HG03460 (cell line): ENCODE data around the gene MPND.
"Not testable (repeated sequence)": the region's sequence is repeated elsewhere in the genome, so short reads cannot be mapped to it uniquely, and the experiment has no call there.

Source experiments
- ATAC-seq: cut with Tn5 transposase; IDR thresholded peaks from one replicate; pipeline ENCODE4 v1.9.1; 2021; ENCODE audit not compliant: unreplicated experiment

The MPND gene

GRCh38 chr19:4345342-4346019 lies 2.1 kb downstream of the MPND start:
- no peak for ATAC-seq

GRCh38 chr19:4346020-4346383 lies 2.6 kb downstream of the MPND start:
- no peak for ATAC-seq

DNA sequence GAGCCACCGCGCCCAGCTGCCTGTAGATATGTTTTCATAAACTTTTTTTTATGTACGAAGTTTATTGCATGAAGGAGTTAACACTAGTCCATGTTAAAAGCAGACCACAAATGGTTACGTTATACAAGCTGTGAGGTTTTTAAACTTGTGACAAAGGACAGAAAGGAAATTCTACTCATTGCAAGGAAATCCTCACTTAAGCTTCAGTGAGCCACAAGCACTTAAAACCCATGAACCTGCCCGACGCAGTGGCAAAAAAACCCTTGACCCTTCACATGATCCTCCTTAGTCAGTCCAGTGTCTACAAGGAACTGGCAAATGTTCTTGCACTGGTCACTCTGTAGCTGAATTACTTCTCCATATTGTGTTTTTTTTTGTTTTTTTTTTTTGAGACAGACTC lies 4.2 kb downstream of the MPND start:
- ATAC-seq = no peak

DNA sequence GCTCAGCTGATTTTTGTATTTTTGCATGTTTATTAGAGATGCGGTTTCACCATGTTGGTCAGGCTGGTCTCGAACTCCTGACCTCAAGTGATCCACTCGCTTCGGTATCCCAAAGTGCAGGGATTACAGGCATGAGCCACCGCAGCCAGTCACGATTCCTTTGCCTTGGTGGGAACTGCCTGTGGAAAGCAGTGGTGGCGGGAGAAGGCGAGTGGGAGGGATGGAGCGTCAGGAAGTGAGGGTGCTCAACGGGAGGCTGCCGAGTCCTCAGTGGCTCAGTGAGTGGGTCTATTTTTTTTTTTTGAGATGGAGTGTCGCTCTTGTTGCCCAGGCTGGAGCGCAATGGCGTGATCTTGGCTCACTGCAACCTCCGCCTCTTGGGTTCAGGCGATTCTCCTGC lies 5.9 kb downstream of the MPND start:
- not testable (repeated sequence) for ATAC-seq

DNA sequence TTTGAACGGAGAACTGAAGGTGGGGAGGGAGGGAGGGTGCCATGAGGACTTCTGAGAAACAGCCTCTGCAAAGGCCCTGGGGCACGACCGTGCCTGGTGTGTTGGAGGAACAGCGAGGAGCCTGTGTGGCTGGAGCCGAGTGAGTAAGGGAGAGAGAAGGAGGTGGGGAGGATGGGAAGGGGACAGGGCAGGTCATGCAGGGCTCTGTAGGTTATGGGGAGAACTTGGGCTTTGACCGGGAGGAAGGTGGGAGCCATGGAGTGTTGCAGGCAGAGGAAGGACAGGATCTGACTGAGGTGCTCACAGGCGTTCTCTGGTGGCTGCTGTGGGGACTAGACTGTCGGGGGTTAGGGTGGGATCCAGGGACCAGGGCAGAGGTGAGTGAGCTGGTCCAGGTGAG lies 6.7 kb downstream of the MPND start:
- ATAC-seq = no peak

DNA sequence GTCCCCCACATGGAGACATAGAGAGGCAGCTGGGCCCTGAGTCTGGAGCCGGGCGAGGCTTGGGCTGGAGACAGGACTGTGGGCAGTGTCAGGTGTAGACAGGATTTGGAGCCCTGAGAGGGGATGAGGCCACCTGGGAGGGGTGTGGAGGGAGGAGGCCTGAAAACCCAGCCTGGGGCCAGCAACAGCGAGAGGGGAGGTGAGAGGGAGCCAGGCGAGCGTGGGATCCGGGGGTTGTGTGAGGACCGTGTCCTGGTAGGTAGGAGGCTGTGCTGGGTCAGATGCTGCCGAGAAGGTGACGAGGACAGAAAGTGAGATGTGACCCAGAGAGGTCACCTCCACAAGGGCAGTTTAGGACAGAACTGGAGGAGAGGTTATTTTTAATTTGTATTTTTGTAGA lies 7.4 kb downstream of the MPND start:
- no peak for ATAC-seq

GRCh38 chr19:4352701-4353121 lies 9.3 kb downstream of the MPND start:
- ATAC-seq = no peak

- no peak for ATAC-seq
Observed at GRCh38 chr19:4354282-4354681, 10.9 kb downstream of the MPND start.

- no peak for ATAC-seq
Observed at GRCh38 chr19:4354897-4355296, 11.5 kb downstream of the MPND start.

DNA sequence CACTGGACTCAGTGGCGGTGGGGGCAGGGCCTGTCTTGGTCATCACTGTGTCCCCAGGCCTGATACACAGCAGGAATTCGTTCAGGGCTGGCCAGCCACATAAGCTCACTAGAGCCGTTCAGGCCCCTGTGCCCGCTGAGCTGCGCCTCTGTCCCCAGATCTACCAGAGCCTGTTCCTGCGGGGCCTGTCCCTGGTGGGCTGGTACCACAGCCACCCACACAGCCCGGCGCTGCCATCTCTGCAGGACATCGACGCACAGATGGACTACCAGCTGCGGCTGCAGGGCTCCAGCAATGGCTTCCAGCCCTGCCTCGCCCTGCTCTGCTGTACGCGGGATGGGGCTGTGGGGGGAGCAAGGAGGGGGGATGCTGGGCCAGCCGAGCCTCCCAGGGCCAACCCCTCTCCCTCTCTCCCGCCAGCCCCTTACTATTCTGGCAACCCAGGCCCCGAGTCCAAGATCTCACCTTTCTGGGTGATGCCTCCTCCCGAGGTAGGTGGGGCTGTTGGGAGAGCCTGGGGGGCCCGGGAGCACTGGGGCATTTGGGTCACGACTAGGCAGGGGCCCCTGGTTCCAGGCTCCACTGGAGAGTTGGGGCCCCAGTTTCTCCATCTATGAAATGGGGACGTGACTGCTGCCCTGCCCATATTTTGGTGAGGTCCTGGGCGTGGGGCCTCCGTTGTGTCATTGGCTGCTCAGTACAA lies 13.9 kb downstream of the MPND start:
- ATAC-seq = no peak

DNA sequence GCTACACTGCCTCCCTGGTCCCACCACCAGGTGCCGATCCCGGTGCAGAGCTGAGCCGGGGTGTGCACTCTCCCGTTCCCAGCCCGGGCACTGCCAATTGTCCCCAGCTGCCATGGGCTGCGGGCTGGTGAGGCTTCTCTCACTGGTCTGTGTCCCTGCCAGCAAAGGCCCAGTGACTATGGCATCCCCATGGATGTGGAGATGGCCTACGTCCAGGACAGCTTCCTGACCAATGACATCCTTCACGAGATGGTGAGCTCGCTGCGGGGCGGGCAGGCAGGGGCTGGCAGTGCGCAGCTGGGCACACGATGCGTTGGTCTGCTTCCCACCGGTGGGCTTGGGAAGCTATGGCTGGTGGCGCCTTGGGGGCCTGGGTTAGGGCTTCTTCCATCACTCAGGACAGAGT lies 14.6 kb downstream of the MPND start:
- no peak for ATAC-seq

- no peak for ATAC-seq
Observed at GRCh38 chr19:4358709-4359626, 15.6 kb downstream of the MPND start.

- no peak for ATAC-seq
Observed at GRCh38 chr19:4359627-4360000, 16.3 kb downstream of the MPND start.

DNA sequence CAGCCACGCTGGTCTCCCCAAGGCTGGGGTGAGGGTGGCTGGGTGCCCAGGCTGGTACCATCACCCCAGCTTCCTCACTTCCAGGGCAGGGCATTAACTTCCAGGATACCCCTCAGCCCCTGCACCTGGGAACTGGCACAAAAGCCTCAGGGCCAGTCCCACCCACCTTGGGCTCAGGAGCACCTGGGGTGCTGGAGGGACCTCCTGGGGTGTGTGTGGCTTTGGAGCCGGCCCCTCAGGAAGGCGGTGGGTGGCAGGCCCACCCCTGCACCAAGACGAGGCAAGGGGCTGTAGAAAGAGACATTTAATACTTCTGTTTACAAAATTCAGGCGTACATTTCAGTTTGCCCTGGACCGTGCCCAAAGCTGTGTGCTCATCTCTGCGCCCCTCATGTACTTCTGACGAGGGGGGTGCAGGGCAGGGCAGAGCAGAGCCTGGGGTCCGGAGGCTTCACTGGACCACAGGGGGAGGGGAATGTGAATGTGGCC lies 16.8 kb downstream of the MPND start:
- ATAC-seq = no peak

DNA sequence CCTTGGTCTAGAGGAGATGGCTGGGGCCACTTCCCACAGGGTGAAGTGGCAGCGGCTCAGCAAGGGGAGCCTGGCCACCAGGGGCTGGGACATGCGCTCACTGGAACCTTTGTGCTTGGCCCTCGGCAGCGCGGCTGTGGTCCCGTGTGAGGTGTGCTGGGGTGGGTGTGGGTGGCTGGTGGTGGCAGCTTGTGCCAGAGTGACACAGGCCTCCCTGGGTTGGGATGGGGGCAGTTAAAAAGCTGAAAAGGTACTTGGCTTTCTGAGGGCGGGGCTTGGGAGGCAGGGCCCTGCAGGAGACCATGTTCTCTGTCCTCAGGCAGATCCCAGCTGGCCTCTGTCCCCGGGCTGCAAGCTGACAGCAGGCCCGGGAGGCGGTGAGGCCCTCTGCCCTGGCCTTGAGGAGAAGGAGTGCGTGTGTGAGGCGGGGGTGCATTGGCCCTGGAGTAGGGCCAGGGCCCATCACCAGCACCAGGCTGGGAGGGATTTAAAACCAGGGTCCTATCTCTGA lies 17.3 kb downstream of the MPND start:
- no peak for ATAC-seq

GRCh38 chr19:4361152-4362046 lies 18.0 kb downstream of the MPND start:
- no peak for ATAC-seq

GRCh38 chr19:4362101-4362828 lies 18.9 kb downstream of the MPND start:
- ATAC-seq = no peak

GRCh38 chr19:4362831-4363545 lies 19.6 kb downstream of the MPND start:
- no peak for ATAC-seq
